G401 (cell line): ENCODE measurements around the gene NKX2-1. TPM values are rescaled to one million over a fixed set of nuclear protein-coding genes. Genes with fewer than 3 reads are reported as not detected.
"Not testable (repeated sequence)": the region's sequence is repeated elsewhere in the genome, so short reads cannot be mapped to it uniquely, and the experiment has no call there.

Experiments
- DNase-seq: peaks from one replicate; pipeline ENCODE4 v3.0.0-alpha.2; 2015; ENCODE audit warnings: low spot score
- in situ Hi-C: cut with HindIII; loops from 2 replicates; pipeline ENCODE4 v1.10.0; 2016; ENCODE audit warnings: low sequenced_read_pairs, mixed read lengths
- total RNA-seq: library from RNA; depleted of rRNA; stranded (reverse); fragments of >200 nt; shearing (Covaris generic); gene quantifications from 2 replicates; pipeline ENCODE4 v1.2.3, GENCODE V29; 2014; rRNA removed

Gene NKX2-1
- not detected in 2 replicates for total RNA-seq

GRCh38 chr14:36519431-36520321 lies at the start of gene NKX2-1:
NKX2-1 (minus strand) TSS chr14:36520232; CDS start chr14:36520129, 103 bp downstream.
- DNase-seq: no peak
- in situ Hi-C loops: no loop called here

GRCh38 chr14:36556811-36557433 lies 36.9 kb upstream of the NKX2-1 start:
- in situ Hi-C loops: no loop called here
- peak; percentile 33 for DNase-seq

- in situ Hi-C loops: no loop called here
- DNase-seq: no peak
Measured at GRCh38 chr14:36555998-36556743, 36.1 kb upstream of the NKX2-1 start.

GRCh38 chr14:36553656-36554260 lies 33.7 kb upstream of the NKX2-1 start:
- DNase-seq: peak; percentile 25
- in situ Hi-C loops: no loop called here

- in situ Hi-C loops: no loop called here
- no peak for DNase-seq
Measured at GRCh38 chr14:36550899-36551298, 30.9 kb upstream of the NKX2-1 start.

GRCh38 chr14:36544280-36544679 lies 24.2 kb upstream of the NKX2-1 start:
- in situ Hi-C loops, DNase-seq: not testable (repeated sequence)

- in situ Hi-C loops: no loop called here
- DNase-seq: no peak
Measured at GRCh38 chr14:36538051-36538450, 18.0 kb upstream of the NKX2-1 start.

- in situ Hi-C loops: no loop called here
- no peak for DNase-seq
Measured at GRCh38 chr14:36529062-36529461, 9.0 kb upstream of the NKX2-1 start.

DNA sequence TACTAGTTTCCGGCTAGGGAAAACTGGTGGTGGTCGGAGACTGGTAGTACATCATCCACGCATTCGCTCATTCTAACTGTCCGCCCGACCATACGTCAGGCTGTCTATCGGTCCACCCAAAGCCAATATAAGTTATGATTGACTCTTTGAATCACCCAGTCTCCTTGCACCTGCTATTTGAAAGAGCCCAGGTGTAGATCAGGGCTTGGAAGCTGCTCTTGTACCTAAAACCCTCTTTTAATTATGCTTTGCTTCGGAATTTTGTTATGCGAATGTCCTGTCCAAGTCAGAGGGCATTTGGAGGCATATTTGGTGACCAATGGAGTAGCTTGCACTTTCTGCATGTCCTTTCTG lies 5.7 kb upstream of the NKX2-1 start:
- in situ Hi-C loops: no loop called here
- DNase-seq: no peak

- in situ Hi-C loops: no loop called here
- DNase-seq: peak; percentile 10
Measured at GRCh38 chr14:36524874-36525745, 5.1 kb upstream of the NKX2-1 start.

DNA sequence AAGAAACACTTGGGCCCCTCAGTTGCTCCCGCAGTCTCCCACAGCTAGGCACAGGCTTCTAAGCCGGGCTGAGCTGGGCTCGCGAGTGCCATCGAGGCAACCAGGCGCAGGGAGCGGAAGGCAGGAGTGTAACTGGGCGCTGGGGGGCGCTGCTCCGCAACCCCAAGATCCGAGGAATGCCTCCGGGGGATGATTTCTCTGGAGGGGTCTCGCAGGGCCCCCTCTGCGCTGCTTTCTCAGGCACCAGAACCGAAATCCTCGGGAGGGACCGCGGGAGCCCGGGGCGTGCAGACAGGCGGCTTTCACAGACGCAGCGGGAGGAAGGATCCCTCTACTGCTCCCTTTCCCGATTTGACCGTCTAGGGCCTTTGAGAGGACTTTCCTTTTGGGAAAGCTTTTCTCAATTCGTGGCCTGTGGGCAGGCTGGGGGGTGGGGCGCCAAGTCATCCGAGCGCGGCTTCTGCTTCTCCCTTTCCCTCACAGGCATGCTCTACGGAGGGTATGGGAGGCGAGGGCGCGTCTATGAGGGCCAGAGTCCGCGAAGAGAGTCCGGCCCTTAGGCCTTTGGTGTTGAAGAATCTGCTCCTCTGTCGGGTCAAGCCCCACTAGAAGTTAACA lies 4.3 kb upstream of the NKX2-1 start:
- DNase-seq: no peak
- in situ Hi-C loops: no loop called here

GRCh38 chr14:36522972-36523715 lies 3.1 kb upstream of the NKX2-1 start:
- in situ Hi-C loops: no loop called here
- DNase-seq: no peak

DNA sequence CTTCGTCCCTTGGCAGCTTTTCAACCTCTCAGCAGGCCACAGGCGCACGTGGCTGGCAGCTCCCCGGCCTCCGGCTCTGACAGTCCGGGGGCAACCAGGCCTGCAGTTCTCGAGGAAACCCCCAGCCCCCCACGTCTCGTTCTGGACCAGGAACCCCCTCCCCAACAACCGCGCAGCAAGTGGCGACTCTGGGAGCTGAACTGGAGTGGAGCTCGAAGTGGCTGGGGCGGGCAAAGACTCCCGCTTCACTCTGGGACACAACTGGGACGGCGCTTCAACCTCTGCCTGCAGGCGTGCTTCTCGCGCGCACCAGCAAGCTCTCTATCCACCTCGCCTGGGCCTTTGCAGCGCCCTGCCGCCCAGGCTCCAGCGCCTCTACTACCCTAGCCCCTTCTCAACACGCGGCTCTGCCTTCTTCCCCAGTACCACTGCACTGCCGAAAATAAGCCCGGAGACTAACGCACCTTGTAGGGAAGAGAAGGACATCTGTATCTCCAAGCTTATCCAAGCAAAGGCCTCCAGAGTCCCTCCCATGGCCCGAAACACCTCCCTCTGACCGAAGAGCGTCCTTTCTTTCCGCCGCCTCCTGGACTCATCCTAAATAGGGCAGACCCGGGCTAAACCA lies 2.4 kb upstream of the NKX2-1 start:
- no peak for DNase-seq
- in situ Hi-C loops: no loop called here

DNA sequence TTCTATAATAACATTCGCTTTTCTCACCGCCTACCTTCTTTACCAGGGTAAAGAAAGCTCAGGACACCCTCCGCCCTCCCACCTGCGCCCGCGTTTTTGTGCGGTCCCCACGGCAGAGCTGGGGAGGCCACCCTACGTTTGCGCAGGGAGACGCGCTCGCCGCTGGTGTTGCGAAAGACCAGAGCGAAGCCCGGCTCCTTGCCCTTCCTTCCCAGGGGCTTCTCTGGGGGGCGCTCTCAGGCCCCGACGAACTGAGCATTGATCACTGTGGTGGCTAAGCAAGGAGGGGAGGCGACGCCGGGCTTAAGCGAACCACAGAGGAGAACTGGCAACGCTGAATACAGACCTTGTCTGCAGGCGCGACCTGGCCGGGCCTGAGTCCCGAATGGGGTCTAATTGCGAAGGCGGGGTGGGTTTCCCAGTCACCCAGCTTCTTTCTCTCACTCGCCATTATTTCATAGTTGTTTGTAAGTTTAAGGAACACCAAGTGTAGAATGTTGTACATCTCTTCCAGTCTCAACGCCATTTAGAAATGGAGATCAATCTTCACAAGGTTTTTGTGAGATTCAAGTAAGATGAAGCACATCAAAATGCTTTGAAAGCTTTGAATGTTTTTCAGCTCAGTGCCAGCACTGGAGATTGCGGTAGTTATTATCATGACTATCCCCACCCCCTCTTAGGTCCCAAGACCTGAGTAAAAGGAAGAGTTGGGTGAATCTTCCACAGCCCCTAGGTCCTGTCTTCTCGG lies 1.7 kb upstream of the NKX2-1 start:
- DNase-seq: no peak
- in situ Hi-C loops: no loop called here

- DNase-seq: no peak
- in situ Hi-C loops: no loop called here
Measured at GRCh38 chr14:36520601-36521525, 831 bp upstream of the NKX2-1 start.
